ENCODE data around the gene CSNK2A3. TPM values are rescaled to one million over a fixed set of nuclear protein-coding genes. Genes with fewer than 3 reads are reported as not detected.

The CSNK2A3 gene
- polyA plus RNA-seq, 10 donors: 0.34 to 1.9 (median 0.94) TPM

- no peak for DNase-seq
Measured at GRCh38 chr11:11345099-11345498, 8.0 kb downstream of the CSNK2A3 start.

DNA sequence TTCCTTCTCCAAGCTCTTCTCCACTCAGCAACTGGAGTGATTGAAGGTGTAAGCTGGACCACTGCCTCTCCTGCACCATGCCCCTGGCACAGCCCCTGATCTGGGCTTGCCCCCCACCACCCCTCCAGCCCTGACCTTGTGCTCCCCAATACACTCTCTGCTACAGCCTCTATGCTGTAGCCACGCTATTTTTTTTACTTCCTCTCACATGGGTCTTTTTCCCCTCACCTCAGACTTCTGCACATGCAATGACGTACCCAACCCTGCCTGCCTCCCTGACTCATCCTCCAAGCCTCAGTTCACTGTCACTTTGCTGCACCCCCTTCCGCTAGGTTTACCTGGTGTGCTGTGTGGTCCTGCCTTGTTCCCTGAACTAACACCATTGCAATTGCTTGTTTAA lies 9.0 kb downstream of the CSNK2A3 start:
- no peak for DNase-seq

DNA sequence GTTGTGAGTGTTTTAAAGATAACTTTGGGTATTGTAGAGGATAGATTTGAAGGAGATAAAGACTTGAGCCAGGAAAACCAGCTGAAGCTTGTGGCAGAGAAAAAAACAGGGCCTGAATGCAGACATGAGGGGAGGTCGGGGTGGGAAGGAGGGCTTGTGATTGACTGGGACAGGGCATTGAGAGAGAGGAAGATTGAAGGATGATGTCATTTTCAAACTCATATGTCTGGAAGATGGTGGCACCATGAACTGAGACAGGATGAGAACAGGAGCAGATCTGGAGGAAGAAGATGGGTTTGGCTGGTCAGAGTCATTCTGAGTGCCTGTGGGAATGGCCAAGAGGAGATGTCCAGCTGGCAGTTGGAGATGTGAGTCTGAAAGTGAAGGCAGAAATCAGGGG lies 14.7 kb downstream of the CSNK2A3 start:
- no peak for DNase-seq

DNA sequence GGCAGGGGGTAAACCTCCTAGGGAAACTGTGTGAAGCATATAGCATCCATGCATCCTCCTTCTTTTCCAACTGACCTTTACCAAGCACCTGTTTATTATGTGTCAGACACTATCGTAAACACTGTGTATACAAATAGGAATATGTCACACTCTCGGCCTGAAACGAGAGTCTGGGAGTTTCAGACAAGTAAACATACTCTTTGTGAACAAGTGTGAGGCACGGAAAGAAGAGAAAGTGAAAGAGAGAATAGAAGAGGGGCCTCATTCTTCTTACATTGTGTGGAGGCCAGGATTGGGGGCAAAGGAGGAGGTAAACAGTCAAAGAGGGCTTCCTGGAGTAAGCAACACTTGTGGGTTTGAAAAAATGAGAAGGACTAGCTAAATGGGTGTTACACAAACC lies 16.4 kb downstream of the CSNK2A3 start:
- DNase-seq: peak in 1 of 3 donors; percentile 46

GRCh38 chr11:11335043-11335442 lies 18.0 kb downstream of the CSNK2A3 start:
- no peak for DNase-seq

GRCh38 chr11:11334607-11335006 lies 18.4 kb downstream of the CSNK2A3 start:
- DNase-seq: no peak

GRCh38 chr11:11332141-11332710 lies 20.8 kb downstream of the CSNK2A3 start:
- no peak for DNase-seq

- no peak for DNase-seq
Measured at GRCh38 chr11:11329062-11329806, 23.8 kb downstream of the CSNK2A3 start.

DNA sequence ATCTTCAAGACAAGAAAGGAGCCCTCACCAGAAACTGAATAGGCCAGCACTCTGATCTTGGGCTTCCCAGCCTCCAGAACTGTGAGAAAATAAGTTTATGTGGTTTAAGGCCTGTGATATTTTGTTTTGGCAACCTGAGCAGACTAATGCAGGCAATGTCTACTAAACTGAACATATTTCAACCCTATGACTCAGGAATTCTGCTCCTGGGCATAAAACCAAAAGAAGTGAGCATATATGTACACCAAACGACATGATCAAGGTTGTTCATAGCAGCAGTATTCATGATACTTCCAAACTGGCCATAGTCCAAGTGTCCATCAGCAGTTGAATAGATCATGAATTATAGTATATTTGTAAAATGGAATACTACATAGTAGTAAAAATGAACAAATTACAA lies 29.0 kb downstream of the CSNK2A3 start:
- DNase-seq: no peak

DNA sequence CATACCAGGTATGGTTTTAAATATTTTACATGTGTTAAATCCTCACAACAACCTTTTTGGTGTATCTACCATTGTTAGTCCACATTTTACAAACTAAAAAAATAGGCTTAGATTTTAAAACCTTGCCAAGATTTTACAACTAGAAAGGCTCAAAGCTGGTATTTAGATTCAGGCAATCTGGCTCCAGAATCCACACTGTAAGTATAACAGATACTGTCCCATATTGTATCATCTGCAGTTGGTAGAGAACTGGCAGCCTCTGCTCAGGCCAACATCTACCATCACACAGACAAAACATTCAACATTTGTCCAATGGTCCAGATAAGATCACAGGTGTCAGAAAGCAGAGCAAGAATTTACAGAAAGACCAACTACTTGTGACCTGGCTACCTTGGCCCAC lies 30.9 kb downstream of the CSNK2A3 start:
- DNase-seq: no peak

DNA sequence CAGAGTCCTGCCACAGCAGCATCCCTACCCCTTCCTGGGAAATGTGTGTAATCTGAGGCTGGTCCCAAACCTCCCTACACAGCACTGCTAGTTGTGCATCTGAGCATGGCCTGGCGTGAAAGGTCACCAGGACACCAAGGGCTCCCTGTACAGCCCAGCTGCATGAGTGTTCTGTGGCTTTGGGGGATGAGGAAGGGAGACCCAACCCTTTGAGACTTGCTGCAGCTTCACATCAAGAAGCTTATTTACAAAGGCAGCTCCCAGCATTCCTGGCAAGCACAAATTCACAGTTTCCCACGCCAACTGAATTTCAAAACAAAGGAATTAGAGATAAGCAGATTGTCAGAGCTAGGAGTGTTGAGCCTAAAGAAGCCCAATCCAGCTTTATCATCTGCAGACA lies 32.2 kb downstream of the CSNK2A3 start:
- no peak for DNase-seq

DNA sequence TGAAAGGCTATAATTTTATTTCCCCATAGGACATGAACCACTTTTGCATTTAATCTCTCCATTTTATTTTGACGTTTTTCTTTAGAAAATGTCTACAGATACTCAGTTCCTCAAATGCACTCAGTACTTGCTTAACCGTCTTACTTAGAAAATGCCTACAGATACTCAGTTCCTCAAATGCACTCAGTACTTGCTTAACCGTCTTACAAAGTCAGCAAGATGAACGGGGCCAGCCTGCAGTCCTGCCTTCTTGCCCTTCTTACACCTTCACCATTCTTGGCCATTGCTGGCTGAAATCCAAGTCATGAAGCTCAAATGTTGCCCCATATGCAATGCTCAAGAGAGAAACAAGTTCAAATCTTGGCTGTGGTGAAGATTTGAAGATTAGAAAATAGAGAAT lies 34.1 kb downstream of the CSNK2A3 start:
- DNase-seq: no peak

GRCh38 chr11:11318461-11318860 lies 34.6 kb downstream of the CSNK2A3 start:
- DNase-seq: no peak

- DNase-seq: no peak
Measured at GRCh38 chr11:11316651-11317230, 36.3 kb downstream of the CSNK2A3 start.

DNA sequence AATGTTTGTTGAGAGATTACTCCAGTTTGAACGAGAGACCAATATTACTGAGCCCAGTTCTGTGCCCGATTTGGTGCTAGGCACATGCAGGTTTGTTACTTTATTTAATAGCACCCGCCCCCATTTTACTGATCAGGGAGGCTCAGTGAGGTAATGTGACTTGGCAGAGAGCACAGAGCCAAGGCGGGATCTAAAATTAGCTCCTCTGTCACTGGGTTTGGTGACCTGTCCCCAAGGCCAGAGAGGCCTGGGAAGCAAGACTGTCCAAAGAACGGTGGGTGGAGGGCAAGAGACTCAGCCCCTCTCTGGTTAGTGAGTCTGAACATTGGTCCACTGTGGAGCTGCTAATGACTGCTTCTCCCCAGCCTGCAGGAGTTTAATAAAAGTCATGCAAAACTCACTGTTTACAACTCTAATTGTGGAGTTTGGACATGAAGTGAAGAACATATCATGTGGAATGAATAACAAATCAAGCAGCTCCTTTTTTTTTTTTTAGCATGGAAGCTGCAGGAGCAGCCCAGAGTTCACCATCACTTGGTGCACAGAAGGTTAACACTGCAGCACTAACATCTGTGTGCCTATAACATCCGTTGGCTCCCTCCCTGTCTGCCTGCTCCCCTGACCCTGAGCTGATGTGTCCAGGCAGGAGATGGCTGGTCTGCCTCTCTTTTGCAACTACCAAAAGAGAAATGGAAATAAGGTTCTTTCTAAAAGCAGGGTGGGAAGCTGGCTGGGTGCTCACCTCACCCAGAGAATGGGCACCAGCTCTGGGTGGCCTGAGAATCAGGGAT lies 39.0 kb downstream of the CSNK2A3 start:
- peak in 2 of 3 donors; percentile 15 to 22 for DNase-seq

- DNase-seq: no peak
Measured at GRCh38 chr11:11313426-11313825, 39.6 kb downstream of the CSNK2A3 start.

- no peak for DNase-seq
Measured at GRCh38 chr11:11312738-11313137, 40.3 kb downstream of the CSNK2A3 start.

- DNase-seq: no peak
Measured at GRCh38 chr11:11311169-11311568, 41.9 kb downstream of the CSNK2A3 start.

- no peak for DNase-seq
Measured at GRCh38 chr11:11309906-11310305, 43.1 kb downstream of the CSNK2A3 start.

DNA sequence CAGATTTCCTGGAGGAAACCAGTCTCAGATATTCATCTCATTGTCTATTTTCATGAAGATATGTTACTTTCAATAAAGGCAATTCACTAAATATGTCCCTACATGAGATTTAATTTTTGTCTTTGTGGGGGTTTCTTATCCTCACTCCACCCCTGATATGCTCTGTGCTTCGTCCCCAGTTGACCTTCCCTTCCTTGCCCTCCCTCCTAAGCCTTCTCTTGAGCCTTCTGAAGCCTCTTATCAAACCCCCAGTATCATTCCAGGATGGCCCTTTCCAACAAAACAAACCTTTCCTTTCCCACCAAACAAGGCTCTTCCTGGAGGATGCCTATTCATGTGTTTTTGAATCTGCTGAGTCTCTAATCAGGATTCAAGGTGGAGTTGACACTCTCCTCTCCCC lies 44.8 kb downstream of the CSNK2A3 start:
- no peak for DNase-seq

DNA sequence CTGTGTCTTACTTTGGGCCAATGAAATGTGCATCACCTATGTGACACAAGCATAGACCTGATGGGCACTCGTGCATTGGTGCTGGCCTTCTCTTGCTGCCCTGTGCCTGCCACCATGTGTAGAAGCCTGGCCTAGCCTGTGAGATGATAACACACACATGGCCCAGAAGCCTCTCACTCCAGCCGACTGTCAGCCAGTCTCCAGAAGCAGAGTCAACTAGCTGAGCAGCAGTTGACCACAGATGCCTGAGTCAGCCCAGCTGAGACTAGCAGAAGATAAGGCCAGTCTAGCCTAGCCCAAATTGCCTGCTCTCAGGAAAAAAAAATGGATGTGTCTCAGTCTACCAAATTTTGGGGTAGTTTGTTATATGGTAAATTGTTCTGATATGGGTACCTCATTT lies 46.2 kb downstream of the CSNK2A3 start:
- DNase-seq: no peak

DNA sequence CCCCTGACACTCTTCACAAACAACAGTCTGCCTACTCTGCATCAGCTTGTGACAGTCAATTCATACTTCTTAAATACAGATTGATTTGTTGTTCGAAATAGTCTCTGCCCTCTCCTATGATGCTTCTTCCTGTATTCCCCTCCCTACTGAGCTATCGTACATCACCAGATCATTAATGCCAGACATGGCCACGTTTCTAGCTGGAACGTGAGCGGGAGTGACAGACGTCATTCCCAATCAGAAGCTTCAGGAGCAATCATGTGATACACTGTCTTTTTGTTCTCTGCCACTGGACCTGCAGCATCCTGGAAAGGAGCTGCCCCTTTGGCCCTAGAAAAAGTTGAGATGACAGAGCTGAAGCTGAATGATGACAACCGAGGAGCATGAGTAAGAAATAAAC lies 48.5 kb downstream of the CSNK2A3 start:
- no peak for DNase-seq

GRCh38 chr11:11302565-11302964 lies 50.5 kb downstream of the CSNK2A3 start:
- no peak for DNase-seq

Data from muscle of back (tissue), 11 donors.